NCI-H2227 treated with DMSO at 0.1 percent for 48 hours (cell line): Measurements from ENCODE around the gene EFTUD2.

Source experiments
- DNase-seq: peaks from one replicate; lab custom pipeline; 2025; lab: John Stamatoyannopoulos, UW

Gene EFTUD2

DNA sequence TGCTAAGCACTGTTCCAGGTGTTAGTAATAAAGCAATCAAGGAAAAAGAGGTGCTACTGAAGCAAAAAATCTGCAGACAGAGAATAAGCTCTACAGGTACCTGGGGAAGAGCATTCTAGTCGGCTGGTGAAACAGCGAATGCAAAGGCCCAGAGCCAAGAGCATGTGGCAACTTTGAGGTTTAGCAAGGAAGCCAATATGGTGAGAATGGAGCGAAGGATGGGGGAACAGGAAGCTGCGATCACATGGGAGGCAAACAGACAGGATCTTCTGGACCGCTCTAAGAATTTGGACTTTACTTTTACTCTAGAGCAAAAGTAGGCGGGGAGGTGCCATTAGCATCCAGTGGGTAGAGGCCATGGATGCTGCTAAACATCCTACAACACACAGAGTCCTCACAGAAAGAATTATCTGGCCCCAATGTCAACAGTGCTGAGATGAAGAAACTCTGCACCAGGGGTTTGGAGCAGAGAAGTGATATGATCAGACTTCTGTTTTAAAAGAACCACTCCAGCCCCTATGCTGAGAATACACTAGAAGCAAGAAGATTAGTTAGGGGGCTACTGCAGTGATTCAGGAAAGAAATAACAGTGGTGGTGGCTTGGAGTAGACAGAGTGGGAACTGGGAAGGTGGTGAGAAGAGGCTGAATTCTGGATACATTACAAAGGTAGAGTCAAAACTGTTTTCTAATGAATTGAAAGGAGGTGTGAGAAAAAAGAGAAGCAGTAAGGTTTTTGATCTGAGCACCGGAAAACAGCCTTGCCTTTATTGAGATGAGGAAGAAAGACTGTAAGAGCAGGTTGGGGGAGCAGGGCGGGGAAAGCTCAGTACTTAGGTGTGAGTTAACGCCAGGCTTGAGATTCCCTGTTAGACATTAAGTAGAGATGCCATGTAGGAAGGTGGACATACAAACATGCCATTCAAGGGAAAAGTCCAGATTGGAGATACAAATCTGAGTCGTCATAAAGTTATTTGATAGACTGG, 11.0 kb downstream of the EFTUD2 start:
- no peak for DNase-seq

- no peak for DNase-seq
These were observed 12.2 kb downstream of the EFTUD2 start for GRCh38 chr17:44887016-44887415.

DNA sequence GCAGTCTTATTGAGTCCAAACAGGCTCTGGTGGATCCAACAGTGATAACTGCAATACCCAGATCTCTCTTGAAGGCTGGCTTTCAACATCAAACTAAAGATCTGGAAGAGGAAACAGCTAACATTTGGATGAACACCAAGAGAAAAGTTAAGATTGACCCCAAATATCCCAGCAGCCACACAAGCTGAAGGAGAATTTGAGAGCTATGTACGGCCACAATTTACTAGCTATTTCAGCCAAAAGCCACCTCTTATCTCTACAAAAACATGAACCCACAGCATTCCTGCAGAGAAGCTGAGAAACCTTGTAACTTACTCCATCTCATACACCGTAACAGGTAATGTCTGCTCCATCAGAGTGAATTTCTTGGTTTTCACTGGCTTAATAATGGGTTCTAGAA, 14.3 kb downstream of the EFTUD2 start:
- no peak for DNase-seq

DNA sequence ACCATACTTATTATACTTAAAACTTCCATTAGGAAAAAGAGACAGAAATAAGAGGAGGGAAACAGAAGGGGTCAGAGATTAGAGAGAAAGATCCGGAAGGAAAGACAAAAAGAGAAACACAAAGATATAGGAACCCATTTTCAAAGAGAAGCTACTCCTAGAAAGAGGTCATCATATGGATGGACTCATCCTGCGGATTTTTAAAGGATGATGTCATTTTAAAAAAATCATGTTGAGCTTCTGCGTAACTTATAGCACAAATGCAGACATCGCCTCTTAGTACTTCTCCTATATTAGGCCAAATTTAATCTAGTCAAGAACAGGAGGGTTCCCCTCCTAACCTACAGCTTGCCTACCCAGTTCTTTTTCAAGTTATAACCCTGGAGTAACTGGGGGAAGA, 18.1 kb downstream of the EFTUD2 start:
- no peak for DNase-seq

GRCh38 chr17:44880062-44880461, 19.2 kb downstream of the EFTUD2 start:
- DNase-seq, result no peak

GRCh38 chr17:44879376-44879775, 19.9 kb downstream of the EFTUD2 start:
- DNase-seq, result no peak

DNA sequence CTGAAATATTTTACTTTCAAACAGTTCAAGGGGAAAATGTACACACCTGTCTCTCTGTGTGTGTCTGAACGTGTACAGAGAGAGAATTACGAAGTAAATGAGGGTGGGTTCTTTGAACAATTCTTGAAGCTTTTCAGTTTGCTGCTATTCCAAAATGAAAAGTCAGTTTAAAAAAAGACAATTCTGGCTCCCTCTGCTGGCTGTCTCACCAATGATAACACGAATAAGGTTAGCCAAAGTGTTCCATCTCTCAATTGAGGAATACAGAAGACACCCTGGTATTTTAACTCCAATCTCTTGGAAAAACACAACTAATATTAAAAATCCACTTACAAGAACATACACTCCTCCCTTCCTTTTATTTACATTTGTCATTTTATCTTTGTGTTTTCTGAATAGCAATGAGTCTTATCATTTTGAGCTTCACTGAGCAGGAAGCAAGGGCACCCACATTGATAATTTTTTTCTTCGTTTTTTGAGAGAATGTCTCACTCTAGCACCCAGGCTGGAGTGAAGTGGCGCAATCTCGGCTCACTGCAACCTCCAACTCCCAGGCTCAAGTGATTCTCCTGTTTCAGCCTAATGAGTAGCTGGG, 20.5 kb downstream of the EFTUD2 start:
- peak; percentile 64 for DNase-seq

DNA sequence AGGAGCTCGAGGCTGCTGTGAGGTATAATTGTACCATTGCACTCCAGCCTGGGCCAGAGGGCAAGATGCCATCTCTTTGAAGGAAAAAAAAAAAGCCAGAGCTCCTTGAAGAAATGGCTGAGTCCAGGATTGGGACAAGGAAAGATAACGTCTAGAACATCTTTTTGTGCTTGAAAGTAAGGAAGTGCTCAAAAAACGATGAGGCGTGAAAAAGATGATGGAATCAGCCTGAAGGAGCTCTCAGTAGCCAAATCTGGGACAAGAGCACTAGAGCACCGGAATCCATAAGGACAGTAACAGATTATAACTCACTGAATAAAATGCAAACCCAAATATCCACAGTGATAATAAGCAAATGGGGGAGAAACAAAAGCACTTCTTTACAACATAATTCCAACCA, 22.1 kb downstream of the EFTUD2 start:
- DNase-seq, result no peak

DNA sequence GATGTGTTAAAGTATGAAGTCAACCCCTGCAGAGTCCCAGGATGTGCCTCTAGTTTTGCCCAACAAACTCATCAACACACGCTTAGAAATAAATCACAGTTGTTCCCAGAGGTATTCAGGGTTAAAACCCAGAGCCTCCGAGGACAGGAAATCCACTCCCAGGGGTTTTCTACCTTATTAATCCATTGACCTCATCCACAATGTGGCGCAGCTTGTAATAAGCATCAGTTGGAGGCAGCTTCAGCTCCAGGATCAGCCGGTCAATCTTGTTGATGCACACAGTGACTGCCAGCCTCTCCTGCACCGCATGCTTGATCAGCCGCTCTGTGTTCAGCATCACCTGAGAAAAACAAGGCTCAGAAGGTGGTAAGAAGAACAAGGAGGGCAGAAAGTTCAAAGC, 23.5 kb downstream of the EFTUD2 start:
- DNase-seq, result no peak

- peak; percentile 97 for DNase-seq
These were observed 27.0 kb downstream of the EFTUD2 start for GRCh38 chr17:44872131-44872768.

DNA sequence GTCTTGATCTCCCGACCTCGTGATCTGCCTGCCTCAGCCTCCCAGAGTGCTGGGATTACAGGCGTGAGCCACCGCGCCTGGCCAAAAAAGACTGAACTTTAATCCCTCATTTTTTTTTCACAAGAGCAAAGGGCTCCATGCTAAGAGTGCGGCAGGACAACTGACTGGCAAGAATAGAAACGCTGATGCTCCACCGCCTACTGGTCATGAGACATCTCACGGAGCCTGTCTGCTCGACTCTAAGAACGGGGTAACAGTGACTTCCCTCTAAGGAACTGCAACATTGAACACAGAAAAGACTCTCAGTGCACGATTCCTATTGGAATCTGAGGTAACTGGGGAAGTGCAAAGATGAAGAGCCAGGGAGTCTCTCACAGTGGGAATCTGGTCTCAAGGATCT, 27.7 kb downstream of the EFTUD2 start:
- no peak for DNase-seq

DNA sequence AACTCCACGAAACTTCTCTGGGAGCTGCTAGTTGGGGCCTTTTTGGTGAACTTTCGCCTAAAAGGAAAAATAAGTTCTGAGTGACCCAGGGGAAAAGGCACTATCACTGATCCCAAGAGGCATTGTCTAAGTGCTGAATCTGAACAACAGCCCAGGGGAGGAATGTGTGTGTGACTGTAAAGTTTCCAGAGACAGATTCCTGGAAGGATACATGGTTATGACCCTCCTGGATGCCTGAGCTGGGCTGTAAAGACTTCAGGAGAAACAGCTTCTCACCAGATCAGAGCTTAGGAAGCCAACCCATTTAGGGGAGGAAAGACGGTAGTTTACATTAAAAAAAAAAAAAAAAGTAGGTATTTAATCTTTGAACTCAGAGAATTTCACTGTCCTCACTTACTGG, 31.4 kb downstream of the EFTUD2 start:
- no peak for DNase-seq

DNA sequence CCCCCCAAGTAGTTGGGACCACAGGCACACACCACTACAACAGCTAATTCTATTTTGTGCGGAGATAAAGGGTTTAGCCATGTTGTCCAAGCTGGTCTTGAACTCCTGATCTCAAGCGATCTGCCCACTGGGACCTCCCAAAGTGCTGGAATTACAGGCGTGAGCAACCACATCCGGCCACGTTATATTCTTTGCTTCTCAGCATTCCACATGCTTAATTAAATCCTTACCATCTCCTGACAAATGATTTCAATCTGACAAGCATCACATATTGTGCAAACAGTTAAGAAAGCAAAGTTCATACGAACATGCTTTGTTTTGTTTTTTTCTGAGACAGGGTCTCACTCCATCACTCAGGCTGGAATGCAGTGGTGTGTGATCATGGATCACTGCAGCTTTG, 33.3 kb downstream of the EFTUD2 start:
- no peak for DNase-seq

GRCh38 chr17:44865231-44865660, 34.0 kb downstream of the EFTUD2 start:
- peak; percentile 74 for DNase-seq

GRCh38 chr17:44864831-44865230, 34.4 kb downstream of the EFTUD2 start:
- DNase-seq, result no peak

DNA sequence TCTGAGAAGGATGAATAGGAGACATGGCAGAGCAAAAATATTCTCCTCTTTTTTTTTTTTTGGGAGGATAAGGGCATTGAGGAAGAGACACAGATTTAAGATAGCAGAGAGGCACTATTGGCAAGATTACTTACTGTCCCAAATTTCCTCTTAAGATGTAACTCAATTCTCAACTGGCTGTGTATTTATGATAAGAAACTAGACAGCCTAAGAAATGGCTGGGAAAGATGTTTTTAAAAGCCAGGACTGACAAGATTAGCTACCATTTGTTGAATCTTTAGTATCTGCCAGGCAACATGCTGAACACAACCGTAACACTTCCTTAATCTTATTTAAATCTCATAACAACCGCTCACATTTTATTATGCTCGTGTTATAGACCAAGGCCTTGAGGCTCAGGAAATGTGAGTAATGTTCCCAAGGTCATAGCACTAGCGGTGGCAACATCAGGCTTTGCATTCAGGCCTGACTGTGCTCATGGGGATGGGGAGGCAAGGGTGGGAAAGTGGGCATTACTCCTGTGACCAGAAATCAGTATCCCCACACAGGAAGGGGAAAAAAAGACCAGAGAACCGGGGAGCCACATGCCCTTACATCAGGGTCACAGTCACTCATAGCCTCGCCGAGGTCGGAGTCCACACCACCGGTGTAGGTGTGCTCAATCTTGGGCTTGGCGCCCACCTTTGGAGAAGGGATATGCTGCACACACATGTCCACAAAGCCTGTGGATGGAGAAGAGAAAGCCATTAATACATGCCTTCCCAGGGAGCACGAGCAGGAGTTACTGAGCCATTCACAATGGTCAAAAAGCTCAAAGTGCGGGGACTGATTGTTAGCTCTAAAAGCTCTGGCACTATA, 36.0 kb downstream of the EFTUD2 start:
- DNase-seq, result no peak

GRCh38 chr17:44862278-44862914, 36.8 kb downstream of the EFTUD2 start:
- no peak for DNase-seq

DNA sequence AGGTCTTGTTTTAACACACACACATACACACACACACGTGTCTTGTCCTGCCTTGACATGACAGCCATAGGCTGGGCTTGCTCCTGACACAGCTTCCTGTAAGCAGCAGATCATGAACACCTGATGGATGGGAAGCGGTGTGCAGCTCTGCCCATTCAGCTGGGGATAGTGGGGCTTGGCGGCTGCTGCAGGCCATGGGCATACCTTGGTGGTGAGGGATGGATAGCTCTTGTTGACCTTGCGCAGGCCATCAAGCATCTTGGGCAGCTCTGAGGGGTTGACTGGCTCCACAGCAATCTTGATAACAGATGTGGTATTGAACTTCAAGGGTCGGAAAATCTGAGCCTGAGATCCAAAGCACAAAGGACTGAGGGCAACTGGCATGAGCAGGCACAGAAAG, 39.5 kb downstream of the EFTUD2 start:
- DNase-seq, result no peak

DNA sequence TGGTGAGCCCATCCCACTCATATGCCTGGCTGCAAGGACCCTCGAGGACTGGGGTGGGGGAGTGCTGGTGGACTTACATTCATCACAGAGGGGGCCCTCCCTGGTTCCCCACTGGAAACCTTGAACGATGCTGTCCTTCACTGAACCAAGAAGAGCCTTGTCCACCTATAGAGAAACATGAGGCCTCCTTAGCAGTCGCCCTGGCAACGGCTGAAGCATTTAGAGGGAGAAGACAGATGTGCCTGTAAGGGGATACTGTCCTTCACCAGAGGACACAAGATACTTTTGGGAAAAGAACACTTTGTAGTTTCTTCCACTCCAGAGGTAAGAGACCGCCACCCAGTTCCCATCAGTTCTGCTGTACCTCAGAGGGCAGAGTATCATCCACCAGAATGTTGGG, 45.1 kb downstream of the EFTUD2 start:
- no peak for DNase-seq

- no peak for DNase-seq
These were observed 48.6 kb downstream of the EFTUD2 start for GRCh38 chr17:44850612-44851011.

DNA sequence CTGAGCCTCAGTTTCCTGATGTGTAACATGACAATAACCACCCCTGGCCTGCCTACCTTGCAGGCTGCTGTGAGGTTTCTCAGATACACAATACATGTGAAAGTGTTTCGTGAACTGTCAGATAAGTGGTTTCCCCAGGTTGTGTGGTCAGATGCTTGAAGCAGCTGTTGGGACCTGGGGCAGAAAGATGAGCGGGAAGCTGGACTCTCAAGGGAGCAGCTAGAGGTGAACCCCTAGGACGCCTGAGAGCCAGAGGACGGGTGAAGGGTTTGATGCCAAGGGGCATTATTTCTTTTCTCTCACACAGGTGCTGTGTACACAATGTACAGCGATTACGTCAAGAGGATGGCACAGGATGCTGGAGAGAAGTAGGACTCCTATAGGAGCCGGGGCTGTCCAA, 49.2 kb downstream of the EFTUD2 start:
- no peak for DNase-seq
